DND-41 (cell line): Measurements from ENCODE around the gene DDTL.

ENCODE experiments used
- ATAC-seq: fragments of 200-7000 bp; cut with Tn5 transposase; 3 replicates; pipeline ENCODE4 v1.9.1; 2021; ENCODE audit warnings: low read depth; ENCODE audit not compliant: insufficient read depth
- DNase-seq: peaks from one replicate; pipeline ENCODE4 v3.0.0-alpha.2; 2020
- H2AFZ ChIP-seq: 2 replicates; pipeline ENCODE4 v1.6.0; 2012; ENCODE audit warnings: low read depth, low read length
- H3K27ac ChIP-seq: 2 replicates; pipeline ENCODE4 v1.5.1; 2012; ENCODE audit warnings: low read length, inconsistent platforms
- H3K27me3 ChIP-seq: fragments of 200-600 bp; sonication (generic); 2 replicates; pipeline ENCODE4 v1.6.0; 2012; ENCODE audit warnings: low read length, mild to moderate bottlenecking, inconsistent platforms; ENCODE audit not compliant: insufficient read depth, poor library complexity
- H3K36me3 ChIP-seq: 2 replicates; pipeline ENCODE4 v1.5.1; 2012; ENCODE audit warnings: low read length, inconsistent platforms; ENCODE audit not compliant: insufficient read depth
- H3K4me1 ChIP-seq: 2 replicates; pipeline ENCODE4 v1.5.1; 2012; ENCODE audit warnings: mild to moderate bottlenecking, low read length; ENCODE audit not compliant: insufficient read depth
- H3K4me2 ChIP-seq: 2 replicates; pipeline ENCODE4 v1.6.0; 2012; ENCODE audit warnings: mild to moderate bottlenecking, moderate library complexity, low read length, inconsistent platforms; ENCODE audit not compliant: insufficient read depth
- H3K4me3 ChIP-seq, 2 experiments: fragments of 200-600 bp in 1 of 2; shearing (Covaris generic) in 1 of 2; 2 replicates each; pipeline ENCODE4 v1.5.1; 2012 to 2016; ENCODE audit warnings: inconsistent platforms in 2 of 2, low read length in 2 of 2, mild to moderate bottlenecking in 2 of 2, low read depth in 1 of 2, moderate library complexity in 1 of 2
- H3K79me2 ChIP-seq: 2 replicates; pipeline ENCODE4 v1.6.0; 2012; ENCODE audit warnings: low read length, inconsistent platforms; ENCODE audit not compliant: insufficient read depth
- H3K9ac ChIP-seq: 2 replicates; pipeline ENCODE4 v1.6.0; 2012; ENCODE audit warnings: low read depth, mild to moderate bottlenecking, inconsistent platforms, low read length, moderate library complexity
- H3K9me3 ChIP-seq: 2 replicates; pipeline ENCODE4 v1.5.1; 2012; ENCODE audit warnings: low read length, moderate library complexity, mild to moderate bottlenecking, inconsistent platforms; ENCODE audit not compliant: insufficient read depth, severe bottlenecking
- H4K20me1 ChIP-seq: 2 replicates; pipeline ENCODE4 v1.6.0; 2012; ENCODE audit warnings: low read length; ENCODE audit not compliant: insufficient read depth
- EZH2 ChIP-seq: IDR thresholded peaks from 3 replicates; pipeline ENCODE4 v1.6.1; 2012; ENCODE audit warnings: borderline replicate concordance, low read depth, mild to moderate bottlenecking, moderate library complexity, low read length, inconsistent platforms; ENCODE audit not compliant: severe bottlenecking
- TF ChIP-seq, protein P1 (sequence below): IDR thresholded peaks from 2 replicates; pipeline ENCODE4 v1.5.1; 2012; ENCODE audit warnings: borderline replicate concordance, low read length, moderate library complexity, mild to moderate bottlenecking; ENCODE audit not compliant: poor library complexity, severe bottlenecking; ENCODE audit errors: extremely low read depth

Gene DDTL

DNA sequence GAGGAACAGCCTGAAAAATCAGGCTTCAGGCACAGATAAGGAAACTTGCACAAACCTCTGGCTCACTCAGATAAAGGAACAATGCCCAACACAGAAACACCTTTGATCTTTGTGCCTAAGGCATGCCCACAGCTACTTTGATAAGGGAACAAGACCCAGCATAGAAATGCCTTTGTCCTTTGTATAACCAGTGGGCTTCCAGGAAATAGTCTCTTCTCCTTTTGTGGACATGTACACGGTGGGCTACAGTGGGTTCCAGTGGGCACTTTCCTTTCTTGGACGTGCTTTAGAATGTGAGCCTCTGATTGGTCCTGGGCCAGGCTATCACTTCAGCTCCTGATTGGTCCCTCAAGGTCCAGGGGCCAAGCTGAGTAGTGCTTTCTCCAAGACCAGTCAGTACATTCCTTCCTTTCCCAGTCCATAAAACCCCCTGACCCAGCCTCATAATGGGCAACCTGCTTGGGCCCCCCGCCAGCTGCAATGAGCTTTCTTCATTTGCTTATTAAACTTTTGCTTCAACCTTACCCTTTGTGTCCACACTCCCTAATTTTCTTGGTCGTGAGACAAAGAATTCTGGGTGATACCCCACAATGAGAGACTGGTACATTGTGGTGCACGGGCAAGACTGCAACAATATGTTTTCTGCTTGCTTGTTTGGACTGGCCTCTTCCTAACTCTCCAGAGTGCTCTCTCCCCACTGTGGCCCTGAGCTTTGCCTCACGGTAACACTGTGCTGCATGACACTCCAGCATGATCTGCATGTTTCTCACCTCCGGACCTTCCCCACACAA is 42.7 kb downstream of the DDTL start:
- no peak overlapping the region for H3K27ac ChIP-seq
- TF ChIP-seq, protein P1, sequence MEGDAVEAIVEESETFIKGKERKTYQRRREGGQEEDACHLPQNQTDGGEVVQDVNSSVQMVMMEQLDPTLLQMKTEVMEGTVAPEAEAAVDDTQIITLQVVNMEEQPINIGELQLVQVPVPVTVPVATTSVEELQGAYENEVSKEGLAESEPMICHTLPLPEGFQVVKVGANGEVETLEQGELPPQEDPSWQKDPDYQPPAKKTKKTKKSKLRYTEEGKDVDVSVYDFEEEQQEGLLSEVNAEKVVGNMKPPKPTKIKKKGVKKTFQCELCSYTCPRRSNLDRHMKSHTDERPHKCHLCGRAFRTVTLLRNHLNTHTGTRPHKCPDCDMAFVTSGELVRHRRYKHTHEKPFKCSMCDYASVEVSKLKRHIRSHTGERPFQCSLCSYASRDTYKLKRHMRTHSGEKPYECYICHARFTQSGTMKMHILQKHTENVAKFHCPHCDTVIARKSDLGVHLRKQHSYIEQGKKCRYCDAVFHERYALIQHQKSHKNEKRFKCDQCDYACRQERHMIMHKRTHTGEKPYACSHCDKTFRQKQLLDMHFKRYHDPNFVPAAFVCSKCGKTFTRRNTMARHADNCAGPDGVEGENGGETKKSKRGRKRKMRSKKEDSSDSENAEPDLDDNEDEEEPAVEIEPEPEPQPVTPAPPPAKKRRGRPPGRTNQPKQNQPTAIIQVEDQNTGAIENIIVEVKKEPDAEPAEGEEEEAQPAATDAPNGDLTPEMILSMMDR = no peak
- no peaks in the 10 kb centered on the region for H3K36me3 ChIP-seq
- DNase-seq (no peak), ATAC-seq (no peak)
- H3K9me3 ChIP-seq = peaks cover 3% of the 10 kb centered on the region
- no peak overlapping the region for H3K4me3 ChIP-seq
- H4K20me1 ChIP-seq = no peaks in the 10 kb centered on the region; the same call in 1 of the 2 replicates
- no peaks in the 10 kb centered on the region for H3K27me3 ChIP-seq
- H2AFZ ChIP-seq = peak overlapping the region; percentile 95
- peaks cover 27% of the 10 kb centered on the region for H3K4me1 ChIP-seq
- no peak overlapping the region for H3K4me2 ChIP-seq
- H3K79me2 ChIP-seq = peaks cover 33% of the 10 kb centered on the region
- H3K9ac ChIP-seq = no peak overlapping the region

GRCh38 chr22:24010018-24010391 is 43.3 kb downstream of the DDTL start:
- H3K4me1 ChIP-seq = peaks cover 27% of the 10 kb centered on the region
- DNase-seq (no peak), ATAC-seq (no peak)
- no peak overlapping the region for H3K4me3 ChIP-seq
- H3K79me2 ChIP-seq = peaks cover 39% of the 10 kb centered on the region
- H3K9me3 ChIP-seq = peaks cover 3% of the 10 kb centered on the region
- H3K27me3 ChIP-seq = no peaks in the 10 kb centered on the region
- H4K20me1 ChIP-seq = no peaks in the 10 kb centered on the region; the same call in 1 of the 2 replicates
- no peak for TF ChIP-seq EZH2
- TF ChIP-seq, protein P1 = no peak
- no peak overlapping the region for H3K9ac ChIP-seq
- H2AFZ ChIP-seq = peak overlapping the region; percentile 95
- no peak overlapping the region for H3K4me2 ChIP-seq
- H3K36me3 ChIP-seq = no peaks in the 10 kb centered on the region
- no peak overlapping the region for H3K27ac ChIP-seq

DNA sequence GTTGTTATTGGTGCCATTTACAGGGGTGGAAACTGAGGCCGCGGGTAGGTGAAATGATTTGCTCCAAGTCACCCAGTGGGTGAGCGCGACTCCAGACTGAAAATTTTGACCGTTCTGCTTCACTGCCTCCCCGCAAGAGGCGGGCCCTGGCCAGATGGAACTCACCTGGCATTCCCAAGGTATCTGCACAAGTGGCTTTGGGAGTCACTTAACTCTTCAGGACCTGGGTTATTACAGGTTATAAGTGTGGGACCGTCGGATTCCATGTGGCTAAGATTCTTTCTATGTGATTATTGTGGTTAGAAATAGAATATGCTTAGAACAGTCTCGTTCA is 45.0 kb downstream of the DDTL start:
- Histone ChIP-seq H3K27me3 (no peaks in the 10 kb centered on the region), H3K9me3 (peaks cover 3% of the 10 kb centered on the region), H3K36me3 (no peaks in the 10 kb centered on the region), H3K4me1 (peaks cover 27% of the 10 kb centered on the region), H2AFZ (peak overlapping the region; percentile 95), H3K9ac (peak overlapping the region; percentile 70), H3K27ac (peak overlapping the region; percentile 74), H3K4me3 (peak overlapping the region; percentile 40 to 78; a peak in 3 of 4 replicates), H3K4me2 (peak overlapping the region; percentile 77), H3K79me2 (peaks cover 54% of the 10 kb centered on the region), H4K20me1 (no peaks in the 10 kb centered on the region; the same call in 1 of the 2 replicates)
- TF ChIP-seq EZH2 = no peak
- TF ChIP-seq, protein P1 = no peak
- no peak for DNase-seq
- no peak for ATAC-seq
